Measurements from ENCODE around the gene CLEC9A.

CLEC9A gene

DNA sequence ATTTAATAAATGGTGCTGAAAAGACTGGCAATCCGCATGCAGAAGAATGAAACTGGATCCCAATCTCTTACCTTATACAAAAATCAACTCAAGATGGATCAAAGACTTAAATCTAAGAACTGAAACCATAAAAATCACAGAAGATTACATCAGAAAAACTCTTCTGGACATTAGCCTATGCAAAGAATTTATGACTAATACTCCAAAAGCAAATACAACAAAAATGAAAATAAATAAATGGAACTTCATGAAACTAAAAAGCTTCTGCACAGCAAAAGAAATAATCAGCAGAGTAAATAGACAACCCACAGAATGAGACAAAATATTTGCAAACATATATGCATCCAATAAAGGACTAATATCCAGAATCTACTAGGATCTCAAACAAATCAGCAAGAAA lies 82.6 kb downstream of the CLEC9A start:
- DNase-seq = no peak

DNA sequence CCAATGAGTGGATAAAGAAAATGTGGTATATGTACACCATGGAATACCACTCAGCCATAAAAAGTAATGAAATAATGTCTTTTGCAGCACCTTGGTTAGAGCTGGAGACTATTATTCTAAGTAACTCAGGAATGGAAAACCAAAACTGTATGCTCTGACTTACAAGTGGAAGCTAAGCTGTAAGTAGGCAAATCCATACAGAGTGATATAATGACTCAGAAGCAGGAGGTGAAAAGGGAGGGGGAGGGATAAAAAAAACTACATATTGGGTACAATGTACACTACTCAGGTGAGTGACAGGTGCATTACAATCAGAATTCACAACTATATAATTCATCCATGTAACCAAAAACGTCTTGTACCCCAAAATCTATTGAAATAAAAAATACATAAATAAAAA lies 83.4 kb downstream of the CLEC9A start:
- no peak for DNase-seq

- DNase-seq = no peak
Observed at GRCh38 chr12:10115311-10115710, 84.8 kb downstream of the CLEC9A start.

All from CD4-positive, alpha-beta T cell treated with Interleukin-12 subunit alpha and Interleukin-12 subunit beta, for 1 hour (primary cell).